HG02798 (cell line): ENCODE measurements around the gene SLC1A2.

ENCODE experiments used
- ATAC-seq: cut with Tn5 transposase; IDR thresholded peaks from one replicate; pipeline ENCODE4 v1.9.1; 2021; ENCODE audit warnings: mild to moderate bottlenecking; ENCODE audit not compliant: unreplicated experiment, poor library complexity

SLC1A2 gene

GRCh38 chr11:35419184-35419829 is at the start of gene SLC1A2:
TSS of gene SLC1A2 (minus strand) at chr11:35419558. CDS start at chr11:35418966, 592 bp downstream.
- no peak for ATAC-seq

GRCh38 chr11:35466058-35466457 is 46.7 kb upstream of the SLC1A2 start:
- ATAC-seq: no peak

- no peak for ATAC-seq
Measured at GRCh38 chr11:35464308-35464707, 45.0 kb upstream of the SLC1A2 start.

GRCh38 chr11:35463331-35463751 is 44.0 kb upstream of the SLC1A2 start:
- no peak for ATAC-seq

GRCh38 chr11:35461917-35462538 is 42.7 kb upstream of the SLC1A2 start:
- no peak for ATAC-seq

- ATAC-seq: no peak
Measured at GRCh38 chr11:35459489-35459888, 40.1 kb upstream of the SLC1A2 start.

GRCh38 chr11:35458846-35459245 is 39.5 kb upstream of the SLC1A2 start:
- ATAC-seq: no peak

GRCh38 chr11:35454362-35454761 is 35.0 kb upstream of the SLC1A2 start:
- ATAC-seq: no peak

- ATAC-seq: no peak
Measured at GRCh38 chr11:35436581-35437250, 17.4 kb upstream of the SLC1A2 start.

- no peak for ATAC-seq
Measured at GRCh38 chr11:35433588-35433987, 14.2 kb upstream of the SLC1A2 start.

- no peak for ATAC-seq
Measured at GRCh38 chr11:35432464-35432863, 13.1 kb upstream of the SLC1A2 start.

GRCh38 chr11:35427071-35427470 is 7.7 kb upstream of the SLC1A2 start:
- no peak for ATAC-seq

- no peak for ATAC-seq
Measured at GRCh38 chr11:35426351-35426750, 7.0 kb upstream of the SLC1A2 start.

GRCh38 chr11:35425603-35426212 is 6.3 kb upstream of the SLC1A2 start:
- ATAC-seq: no peak

GRCh38 chr11:35424157-35424940 is 5.0 kb upstream of the SLC1A2 start:
- ATAC-seq: no peak

- no peak for ATAC-seq
Measured at GRCh38 chr11:35420371-35420770, 1.0 kb upstream of the SLC1A2 start.

GRCh38 chr11:35419830-35420333 is 524 bp upstream of the SLC1A2 start:
- ATAC-seq: no peak

GRCh38 chr11:35418282-35419183 is 825 bp downstream of the SLC1A2 start:
- no peak for ATAC-seq

- no peak for ATAC-seq
Measured at GRCh38 chr11:35415487-35415886, 3.9 kb downstream of the SLC1A2 start.
